ENCODE data around the gene OR1K1. TPM values are rescaled to one million over a fixed set of nuclear protein-coding genes. Genes with fewer than 3 reads are reported as not detected.

The OR1K1 gene
- polyA plus RNA-seq, 1 experiment, result not detected

DNA sequence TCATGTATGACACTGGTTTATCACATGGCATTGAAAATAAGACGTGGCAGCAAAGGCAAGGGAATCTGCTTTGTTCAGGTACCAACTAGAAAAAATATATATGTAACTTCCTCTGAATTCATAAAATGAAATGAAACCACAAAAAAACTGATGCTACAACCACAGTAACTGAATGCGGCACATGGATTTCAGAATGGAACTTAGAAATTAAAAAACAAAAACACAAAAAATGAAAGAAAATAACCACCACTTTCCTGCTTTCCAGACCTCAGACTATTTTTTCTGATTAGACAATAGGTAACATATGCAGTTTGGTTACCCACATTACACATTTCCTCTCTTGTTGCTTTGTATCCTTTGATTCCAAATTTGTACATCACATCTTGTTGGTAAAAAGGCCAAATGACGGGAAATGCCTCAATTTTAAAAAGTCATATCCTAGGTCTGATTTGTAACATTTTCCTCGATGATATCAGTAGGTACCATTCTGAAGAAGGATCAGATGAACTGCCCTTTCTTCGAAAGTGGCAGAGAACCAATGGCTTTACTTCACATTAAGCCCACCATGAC lies 46.5 kb downstream of the OR1K1 start:
- ChIA-PET POLR2A (no interaction called here), CTCF (no interaction called here)
- Histone ChIP-seq H3K27me3 (ENCODE audit: control insufficient read depth, insufficient read depth, low read length) (no peaks in the 10 kb centered on the region), H3K4me3 (ENCODE audit: low read depth, low read length) (no peak overlapping the region), H3K27ac (ENCODE audit: low read depth, low read length) (no peak overlapping the region), H3K9me3 (ENCODE audit: control insufficient read depth, insufficient read depth, low read length) (no peaks in the 10 kb centered on the region)
- TF ChIP-seq, protein P1, sequence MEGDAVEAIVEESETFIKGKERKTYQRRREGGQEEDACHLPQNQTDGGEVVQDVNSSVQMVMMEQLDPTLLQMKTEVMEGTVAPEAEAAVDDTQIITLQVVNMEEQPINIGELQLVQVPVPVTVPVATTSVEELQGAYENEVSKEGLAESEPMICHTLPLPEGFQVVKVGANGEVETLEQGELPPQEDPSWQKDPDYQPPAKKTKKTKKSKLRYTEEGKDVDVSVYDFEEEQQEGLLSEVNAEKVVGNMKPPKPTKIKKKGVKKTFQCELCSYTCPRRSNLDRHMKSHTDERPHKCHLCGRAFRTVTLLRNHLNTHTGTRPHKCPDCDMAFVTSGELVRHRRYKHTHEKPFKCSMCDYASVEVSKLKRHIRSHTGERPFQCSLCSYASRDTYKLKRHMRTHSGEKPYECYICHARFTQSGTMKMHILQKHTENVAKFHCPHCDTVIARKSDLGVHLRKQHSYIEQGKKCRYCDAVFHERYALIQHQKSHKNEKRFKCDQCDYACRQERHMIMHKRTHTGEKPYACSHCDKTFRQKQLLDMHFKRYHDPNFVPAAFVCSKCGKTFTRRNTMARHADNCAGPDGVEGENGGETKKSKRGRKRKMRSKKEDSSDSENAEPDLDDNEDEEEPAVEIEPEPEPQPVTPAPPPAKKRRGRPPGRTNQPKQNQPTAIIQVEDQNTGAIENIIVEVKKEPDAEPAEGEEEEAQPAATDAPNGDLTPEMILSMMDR (IDR thresholded peaks at IDR 0.05; ENCODE audit: low read depth, low read length), result no peak
- DNase-seq (ENCODE audit: low read depth, low spot score), result no peak

DNA sequence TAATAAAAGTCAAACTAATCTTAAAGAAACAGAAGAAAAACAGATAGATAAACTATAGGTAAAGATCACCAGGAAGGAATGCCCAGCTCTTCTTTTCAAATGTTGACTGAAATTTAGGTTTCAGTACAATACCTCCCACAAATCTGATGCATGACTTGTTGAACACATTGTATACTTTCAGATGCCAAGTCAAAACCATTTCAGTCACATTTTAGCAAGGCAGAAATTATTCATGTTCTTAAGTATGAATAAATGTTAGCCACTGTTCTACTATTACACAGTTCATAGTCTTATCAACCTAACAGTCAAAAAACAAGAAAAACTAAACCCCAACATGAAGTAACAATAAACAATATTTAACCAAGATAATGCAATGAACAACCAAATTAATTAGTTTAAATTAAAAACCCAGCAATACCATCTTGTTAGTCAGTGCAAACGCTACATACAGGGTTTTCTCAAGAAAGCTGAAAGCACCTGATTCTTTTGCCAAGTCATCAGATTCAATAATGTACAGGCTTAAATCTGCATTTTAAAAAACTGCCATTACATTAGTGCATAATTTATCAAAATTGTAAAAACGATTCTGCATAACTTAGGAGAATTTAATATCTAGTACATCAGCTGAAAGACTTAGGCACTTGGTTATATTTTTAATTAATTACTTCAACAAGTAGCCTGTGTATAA lies 48.5 kb downstream of the OR1K1 start:
- CTCF ChIA-PET, result interaction anchor here (1.4 kb wide), 1 partner anchor 13 kb away, joined by 3 read pairs; no protein-coding TSS in a partner anchor
- no peak for DNase-seq (ENCODE audit: low read depth, low spot score)
- TF ChIP-seq, protein P1 (IDR thresholded peaks at IDR 0.05; ENCODE audit: low read depth, low read length), result no peak
- no peaks in the 10 kb centered on the region for H3K27me3 ChIP-seq (ENCODE audit: control insufficient read depth, insufficient read depth, low read length)
- H3K9me3 ChIP-seq (ENCODE audit: control insufficient read depth, insufficient read depth, low read length), result no peaks in the 10 kb centered on the region
- H3K27ac ChIP-seq (ENCODE audit: low read depth, low read length), result no peak overlapping the region
- POLR2A ChIA-PET, result no interaction called here
- no peak overlapping the region for H3K4me3 ChIP-seq (ENCODE audit: low read depth, low read length)

Other genes starting within 250 kb of the OR1K1 start
- not detected in 2 replicates for gene OR1N2, start 247.0 kb upstream of the OR1K1 start, polyA plus RNA-seq (2011; rRNA removed)
- gene OR1L8, start 216.7 kb upstream of the OR1K1 start, polyA plus RNA-seq (2011; rRNA removed), result 0.09 TPM in 1 of 2 replicates, not detected in the other
- gene OR1Q1, start 185.4 kb upstream of the OR1K1 start, polyA plus RNA-seq (2011; rRNA removed), result 0.14 and 0.31 TPM in 2 replicates
- gene OR1B1, start 142.5 kb upstream of the OR1K1 start, polyA plus RNA-seq (2011; rRNA removed), result not detected in 2 replicates
- not detected in 2 replicates for gene OR1L1, start 138.4 kb upstream of the OR1K1 start, polyA plus RNA-seq (2011; rRNA removed)
- gene OR1L3, start 125.0 kb upstream of the OR1K1 start, polyA plus RNA-seq (2011; rRNA removed), result not detected in 2 replicates
- gene OR1L4, start 76.1 kb upstream of the OR1K1 start, polyA plus RNA-seq (2011; rRNA removed), result not detected in 2 replicates
- not detected in 2 replicates for gene OR1L6, start 57.8 kb upstream of the OR1K1 start, polyA plus RNA-seq (2011; rRNA removed)
- not detected in 2 replicates for gene OR5C1, start 11.2 kb upstream of the OR1K1 start, polyA plus RNA-seq (2011; rRNA removed)
- 15.5 and 18.7 TPM in 2 replicates for gene PDCL, start 28.5 kb downstream of the OR1K1 start, polyA plus RNA-seq (2011; rRNA removed)
- 41.5 and 47.2 TPM in 2 replicates for gene RC3H2, start 105.2 kb downstream of the OR1K1 start, polyA plus RNA-seq (2011; rRNA removed)
- gene ZBTB6, start 113.2 kb downstream of the OR1K1 start, polyA plus RNA-seq (2011; rRNA removed), result 5.9 and 8.3 TPM in 2 replicates
- 8.2 and 9.6 TPM in 2 replicates for gene ZBTB26, start 131.4 kb downstream of the OR1K1 start, polyA plus RNA-seq (2011; rRNA removed)
- 56.4 and 69.4 TPM in 2 replicates for gene RABGAP1, start 140.9 kb downstream of the OR1K1 start, polyA plus RNA-seq (2011; rRNA removed)
- gene GPR21, start 233.5 kb downstream of the OR1K1 start, polyA plus RNA-seq (2011; rRNA removed), result 0.35 TPM in 1 of 2 replicates, not detected in the other